Measurements from ENCODE around the gene CAMK2D.

The CAMK2D gene

DNA sequence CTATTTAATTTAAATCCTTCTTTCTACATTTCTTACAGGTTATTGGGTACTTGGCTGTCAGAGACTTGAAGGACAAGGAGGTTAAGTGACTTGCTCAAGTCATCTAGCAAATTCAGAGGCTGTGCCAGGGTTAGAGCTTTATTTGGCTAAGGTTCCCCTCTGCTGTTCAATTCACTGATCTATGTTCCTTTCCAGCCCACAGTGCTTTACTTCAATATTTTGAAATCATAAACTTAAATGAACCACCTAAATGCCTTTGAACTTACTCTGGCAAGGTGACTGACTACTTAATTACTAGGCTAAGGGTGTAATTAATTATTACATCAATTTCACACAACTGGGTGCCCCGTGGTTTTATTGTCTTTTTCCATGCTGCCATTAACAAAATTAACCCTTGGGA, 288.7 kb downstream of the CAMK2D start:
- no peak for DNase-seq (ENCODE audit: low spot score)

DNA sequence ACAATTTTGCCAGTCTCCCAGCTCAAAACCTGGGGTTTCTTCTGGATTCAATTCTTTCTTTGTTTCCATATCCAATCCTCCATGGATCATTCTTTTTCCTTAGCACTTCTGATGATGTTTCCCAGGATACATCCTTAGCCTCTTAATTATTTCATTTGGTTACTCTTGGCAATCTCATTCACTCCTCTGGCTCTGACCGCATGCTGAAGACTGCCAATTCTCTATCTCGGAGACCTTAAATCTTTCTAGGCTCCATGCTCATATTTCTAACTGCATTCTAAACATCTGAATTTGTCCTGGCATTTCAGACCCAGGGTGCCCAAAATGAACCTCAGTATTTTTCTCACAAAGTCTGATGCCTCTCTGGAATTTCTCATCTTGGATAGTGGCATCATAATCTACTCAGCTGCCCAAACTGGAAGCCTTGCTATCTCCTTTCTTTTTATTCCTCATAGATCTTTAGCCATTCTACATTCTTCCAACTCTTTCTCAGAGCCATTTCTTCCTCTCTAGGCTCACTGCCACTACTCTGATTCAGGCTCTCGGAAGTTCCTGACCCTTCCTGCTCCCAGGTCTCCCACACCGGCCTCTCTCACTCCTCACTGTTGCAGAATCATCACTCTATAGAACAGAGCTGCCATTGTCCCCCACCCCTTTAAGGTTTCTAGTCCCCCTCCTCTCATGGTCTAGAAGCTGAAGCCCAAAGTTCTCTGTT, 290.2 kb downstream of the CAMK2D start:
- DNase-seq (ENCODE audit: low spot score), result no peak

DNA sequence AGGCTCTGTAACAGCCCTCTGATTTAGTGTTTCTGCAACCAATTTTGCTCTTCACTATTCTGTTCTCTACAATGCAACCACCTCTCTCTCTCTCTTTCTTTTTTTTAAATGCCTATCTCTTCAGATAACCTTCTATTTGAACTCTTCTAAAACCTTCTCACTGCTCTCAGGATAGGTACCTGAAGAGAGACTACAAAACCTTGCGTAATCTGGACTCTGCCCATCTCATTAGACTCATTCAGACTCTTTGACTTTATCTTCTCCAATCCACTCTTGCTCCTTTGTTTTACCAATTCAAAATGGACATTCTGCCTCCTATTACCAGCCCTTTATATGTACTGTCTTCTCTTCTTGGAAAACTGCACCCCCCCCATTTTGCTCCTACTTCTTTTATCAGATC, 291.6 kb downstream of the CAMK2D start:
- no peak for DNase-seq (ENCODE audit: low spot score)

DNA sequence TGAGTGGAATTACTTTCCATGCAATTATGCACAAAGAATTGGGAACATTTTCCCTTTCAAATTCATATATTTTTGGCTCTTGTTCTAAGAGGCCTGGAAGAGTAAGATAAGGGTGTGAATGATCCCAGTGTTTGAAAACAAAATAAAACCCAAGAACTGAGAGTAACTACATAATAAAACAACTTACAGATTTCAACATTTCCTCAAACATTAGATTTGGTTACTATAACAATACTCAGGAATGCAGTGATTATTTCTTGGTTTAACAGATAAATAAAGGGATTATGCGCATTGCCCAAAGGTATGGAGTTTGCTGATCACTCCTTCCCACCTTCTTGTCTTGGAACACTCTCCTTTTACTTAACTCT, 292.5 kb downstream of the CAMK2D start:
- DNase-seq (ENCODE audit: low spot score), result no peak

DNA sequence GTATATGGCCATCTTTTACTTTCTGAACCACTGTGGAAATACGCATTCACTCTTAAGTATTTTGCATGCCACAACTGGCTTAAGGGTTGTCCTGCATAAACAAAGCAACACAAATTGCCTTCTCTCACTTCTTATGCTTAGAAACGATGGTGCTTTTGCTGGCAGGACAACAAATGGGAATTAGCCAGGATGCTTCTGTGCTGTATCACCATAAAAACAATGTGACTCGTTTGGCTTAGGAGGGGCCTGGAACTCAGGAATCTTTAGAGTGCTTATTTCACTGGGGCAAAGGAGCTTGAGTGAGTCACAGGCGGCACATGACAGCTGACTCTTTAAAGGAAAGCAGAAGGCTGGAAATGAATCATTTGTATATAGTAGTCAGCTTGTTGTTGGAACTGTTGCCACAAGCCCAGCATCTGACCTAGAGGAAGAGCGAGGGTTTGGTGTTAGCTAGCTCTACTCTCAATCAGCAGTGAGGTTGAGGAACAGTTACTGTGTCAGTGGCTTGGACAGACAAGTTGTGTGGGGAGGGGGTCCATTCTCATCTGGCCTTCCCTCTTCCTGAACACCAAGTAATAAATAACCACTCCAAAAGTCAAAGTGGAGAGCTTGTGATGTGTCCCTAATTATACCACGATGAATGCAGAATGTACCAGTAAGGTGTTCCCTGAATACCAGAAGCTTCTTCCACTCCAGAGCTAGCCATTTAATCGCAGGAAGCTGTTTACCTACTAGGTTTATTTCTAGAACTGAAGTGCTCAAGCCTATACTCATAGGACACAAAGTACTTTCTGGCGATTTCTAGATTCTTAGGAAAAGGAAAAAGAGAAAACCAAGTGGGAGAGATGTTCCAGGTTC, 293.1 kb downstream of the CAMK2D start:
- no peak for DNase-seq (ENCODE audit: low spot score)

DNA sequence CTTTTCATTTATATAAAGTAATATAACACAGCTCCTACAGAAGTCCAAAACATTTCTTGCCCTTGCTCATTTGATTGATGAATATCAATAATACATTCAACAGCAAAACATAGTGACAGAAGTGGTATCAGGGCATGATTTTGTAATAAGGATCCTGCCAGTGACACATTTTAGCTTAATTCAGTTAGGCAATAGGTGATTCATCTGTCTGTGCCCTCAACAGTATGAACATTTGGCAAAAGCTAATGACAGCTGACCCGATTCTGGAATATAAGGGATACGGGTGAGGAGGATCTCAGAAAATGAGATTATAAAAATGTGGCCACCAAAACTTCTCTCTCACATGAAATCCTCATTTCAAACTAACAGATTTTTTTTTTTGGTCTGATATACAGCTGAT, 294.0 kb downstream of the CAMK2D start:
- no peak for DNase-seq (ENCODE audit: low spot score)

DNA sequence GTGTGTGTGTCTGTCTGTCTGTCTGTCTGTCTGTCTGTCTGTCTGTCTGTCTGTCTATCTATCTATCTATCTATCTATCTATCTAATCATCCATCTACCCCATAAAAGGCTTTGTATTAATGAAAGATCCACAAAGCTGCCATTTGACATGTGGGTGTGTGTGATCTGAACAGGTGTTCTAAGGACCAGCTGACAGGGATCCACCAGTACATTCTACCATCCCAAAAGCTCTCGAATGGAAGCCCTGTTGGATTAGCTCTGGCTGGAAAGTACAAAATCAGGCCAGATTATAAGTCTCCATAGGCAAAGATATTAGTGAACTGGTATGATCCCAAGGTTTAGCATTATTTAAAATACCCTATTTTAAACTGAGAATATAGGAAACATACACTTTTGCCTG, 299.3 kb downstream of the CAMK2D start:
- DNase-seq (ENCODE audit: low spot score), result no peak

DNA sequence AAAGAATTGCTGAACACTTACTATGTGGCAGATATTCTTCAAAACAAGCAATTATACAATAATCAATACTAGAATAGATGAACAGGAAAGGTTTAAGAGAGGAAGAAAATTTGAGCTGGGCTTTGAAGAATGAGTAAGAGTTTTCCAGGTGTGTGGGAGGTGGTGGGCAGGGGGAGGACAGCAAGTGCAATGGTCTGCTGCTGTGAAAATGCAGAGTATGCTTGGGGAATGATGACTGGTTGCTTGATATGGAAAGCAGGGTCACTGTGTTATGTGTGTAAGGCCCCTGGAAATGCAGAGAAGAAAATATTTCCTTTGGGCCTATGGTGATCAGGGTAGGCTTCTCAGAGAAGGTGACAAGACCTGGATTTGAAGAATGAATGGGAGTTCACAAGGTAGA, 300.3 kb downstream of the CAMK2D start:
- DNase-seq (ENCODE audit: low spot score), result no peak

DNA sequence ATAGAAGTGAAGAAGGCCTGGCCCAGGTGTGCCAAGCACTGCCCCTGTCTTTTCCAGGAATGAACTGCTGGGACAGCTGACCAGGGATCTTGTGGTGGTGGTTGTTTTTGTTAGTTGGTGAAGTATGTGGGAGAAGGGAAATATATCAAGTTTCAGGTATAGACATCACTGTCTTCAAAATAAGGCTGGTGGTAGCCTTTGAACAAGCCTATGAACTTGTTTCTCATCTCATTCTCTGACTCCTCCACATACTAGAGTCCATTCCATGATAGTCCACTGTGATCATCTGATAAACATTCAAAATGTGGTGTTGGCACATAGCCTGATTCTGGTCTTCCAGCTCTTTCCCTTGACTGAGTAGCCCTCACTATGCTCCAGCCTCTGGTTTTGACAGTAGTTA, 303.7 kb downstream of the CAMK2D start:
- no peak for DNase-seq (ENCODE audit: low spot score)

DNA sequence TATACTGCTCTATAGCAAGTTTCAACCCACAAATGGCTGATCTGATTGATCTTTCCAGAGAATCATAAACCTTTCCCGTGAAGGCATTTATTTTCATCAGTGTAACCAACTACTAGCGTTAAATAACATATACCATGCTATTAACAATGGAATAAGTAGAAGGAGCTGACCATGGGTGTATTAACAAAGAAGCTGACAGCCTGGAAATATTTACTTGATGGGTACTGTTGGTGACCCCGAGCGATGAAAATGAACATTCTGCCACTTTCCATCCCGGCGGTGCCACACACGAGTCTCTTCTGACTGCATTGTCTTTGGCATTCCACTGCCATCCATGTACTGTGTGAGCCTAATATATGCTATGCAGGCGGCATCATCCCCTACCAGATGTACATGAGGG, 304.4 kb downstream of the CAMK2D start:
- DNase-seq (ENCODE audit: low spot score), result no peak

DNA sequence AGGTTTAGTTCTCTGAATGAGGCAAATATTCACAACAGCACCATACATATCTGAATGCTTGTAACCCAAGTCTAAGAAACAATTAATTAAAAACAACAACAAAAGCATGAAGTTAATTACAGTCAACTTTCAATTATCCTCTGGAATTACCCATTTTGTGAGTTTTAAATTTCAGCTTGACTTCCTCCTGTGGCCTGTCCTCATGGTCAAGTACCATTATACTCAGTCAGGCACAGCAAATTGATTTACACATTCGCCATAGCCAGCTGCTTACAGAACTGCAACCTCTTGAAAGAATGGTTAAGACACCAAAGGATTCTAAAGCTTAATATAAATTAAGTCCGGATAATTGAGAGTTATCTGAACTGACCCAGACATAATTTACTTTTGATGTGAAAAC, 306.5 kb downstream of the CAMK2D start:
- no peak for DNase-seq (ENCODE audit: low spot score)

DNA sequence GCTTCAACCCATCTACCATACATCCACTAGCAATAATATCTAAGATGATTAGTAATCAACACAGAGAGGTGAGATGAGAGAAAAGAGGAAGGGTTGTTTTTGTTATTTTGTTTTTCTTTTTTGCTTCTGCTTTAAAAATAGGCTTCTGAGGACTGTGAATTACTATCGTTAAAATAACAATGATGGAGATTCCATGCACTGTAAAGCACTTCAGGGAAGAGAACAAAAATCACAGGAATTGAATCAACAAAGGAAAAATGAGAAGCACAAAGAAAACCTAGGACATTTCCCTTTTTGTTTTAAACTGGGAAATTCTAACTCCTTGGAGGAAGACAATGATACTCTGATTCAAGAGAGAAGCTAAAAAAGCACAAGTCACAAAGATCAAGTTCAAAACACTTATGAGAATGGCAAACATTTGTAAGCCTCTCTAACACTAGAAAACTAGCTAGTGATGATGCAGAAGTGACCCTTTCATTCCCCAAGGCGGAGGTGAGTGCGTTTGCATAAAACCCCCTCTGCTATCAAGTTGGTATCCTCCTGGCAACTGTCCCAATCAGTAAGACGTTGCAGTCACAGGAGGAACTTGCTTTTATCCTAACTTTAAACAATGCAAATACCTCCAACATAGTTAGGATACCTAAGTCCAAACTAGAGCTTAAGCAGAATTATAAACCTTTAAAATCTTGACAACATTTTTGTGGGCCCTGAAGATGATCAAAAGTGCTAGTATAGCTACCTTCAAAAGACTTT, 308.5 kb downstream of the CAMK2D start:
- no peak for DNase-seq (ENCODE audit: low spot score)

DNA sequence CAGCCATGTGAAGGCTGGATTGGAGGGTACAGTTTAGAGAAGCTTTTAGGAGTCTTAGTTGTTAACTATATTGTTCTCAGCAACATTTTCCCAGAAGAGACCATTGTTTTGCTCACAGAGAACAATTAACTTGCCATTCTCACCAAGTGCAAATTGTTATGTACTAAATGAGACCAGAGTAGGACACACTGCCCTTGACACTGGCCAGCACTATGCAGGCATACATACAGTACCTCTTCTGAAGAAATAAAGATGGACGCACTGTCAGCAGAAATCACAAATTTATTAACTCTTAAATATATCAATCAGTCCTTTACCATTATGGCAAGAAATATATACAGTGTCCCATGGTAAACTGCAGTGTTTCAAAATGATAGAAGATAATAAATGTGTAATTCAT, 309.4 kb downstream of the CAMK2D start:
- no peak for DNase-seq (ENCODE audit: low spot score)

DNA sequence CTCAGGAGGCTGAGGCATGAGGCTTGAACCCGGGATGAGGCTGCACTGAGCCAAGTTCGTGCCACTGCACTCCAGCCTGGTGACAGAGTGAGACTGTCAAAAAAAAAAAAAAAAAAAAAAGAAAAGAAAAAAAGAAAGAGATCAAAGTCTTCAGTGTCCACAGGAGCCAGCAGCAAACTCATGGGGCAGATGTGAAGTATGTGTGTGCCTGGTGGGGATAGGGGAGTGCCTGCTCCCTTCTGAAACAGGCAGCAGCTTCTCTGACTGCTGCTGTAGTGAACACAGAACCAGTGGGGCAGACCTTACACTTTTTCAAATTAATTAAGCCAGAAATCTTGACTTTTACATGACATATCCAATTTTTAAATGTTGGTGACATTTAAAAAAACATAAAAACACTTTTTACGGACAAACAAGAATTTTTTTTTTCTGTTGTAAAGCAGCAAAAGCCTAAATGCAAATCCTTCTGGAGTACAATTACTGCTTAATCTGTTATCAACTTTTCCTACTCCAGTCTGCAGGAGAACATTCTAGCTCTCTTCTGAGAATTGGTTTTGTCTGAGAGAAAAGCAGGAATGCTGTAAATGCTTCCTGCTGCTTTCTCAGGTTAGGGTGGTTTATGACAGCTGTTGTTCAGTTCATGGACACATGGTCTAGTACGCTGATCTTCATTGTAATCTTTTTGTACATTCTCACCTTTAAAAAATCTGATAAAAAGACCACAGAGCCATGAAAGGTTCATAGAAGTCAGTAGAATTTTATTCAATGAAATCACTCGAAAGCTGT, 311.1 kb downstream of the CAMK2D start:
- DNase-seq (ENCODE audit: low spot score), result no peak

DNA sequence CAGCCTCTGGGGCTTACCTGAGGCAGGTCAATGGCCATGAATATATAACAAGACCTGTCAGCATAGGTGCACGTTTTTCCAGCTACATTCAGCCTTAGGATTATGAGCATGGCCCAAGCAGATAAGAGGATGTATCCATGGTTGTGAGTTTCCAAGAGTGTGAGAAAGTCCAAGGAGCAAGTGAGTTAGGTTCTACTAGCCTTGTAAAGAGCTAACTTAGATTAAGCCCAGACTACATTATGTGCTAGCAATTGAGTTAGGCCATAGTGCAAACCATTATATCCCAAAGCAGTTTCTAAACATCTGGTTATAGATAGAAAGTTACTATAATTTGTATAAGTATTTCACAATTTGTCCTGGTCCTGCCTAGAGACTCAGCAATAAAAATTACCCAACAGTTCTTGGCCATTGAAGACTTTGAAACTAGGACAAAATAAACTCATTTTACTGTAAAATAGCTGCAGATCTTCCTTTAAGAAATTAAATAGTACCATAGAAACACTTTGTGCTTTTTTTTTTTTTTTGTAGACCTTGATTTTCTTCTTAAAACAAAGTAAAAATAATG, 312.0 kb downstream of the CAMK2D start:
- DNase-seq (ENCODE audit: low spot score), result no peak

DNA sequence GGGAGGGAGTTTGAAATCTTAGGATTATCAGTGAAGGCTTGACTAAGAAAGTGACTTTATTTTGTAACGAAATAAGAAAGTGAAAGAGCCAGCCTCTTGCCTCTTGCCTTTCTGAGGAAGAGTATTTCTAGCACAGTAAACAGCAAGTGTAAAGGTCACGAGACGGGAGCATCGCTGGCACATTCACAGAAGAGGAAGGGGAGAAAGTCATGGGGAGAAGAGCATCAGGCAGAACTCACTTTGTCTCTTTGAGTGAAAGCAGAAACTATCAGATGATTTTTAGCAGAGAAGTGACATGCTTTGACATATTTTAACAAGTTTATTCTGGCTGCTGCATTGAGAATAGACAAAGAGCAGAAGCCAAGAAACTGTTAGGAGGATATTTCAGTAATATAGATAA, 313.8 kb downstream of the CAMK2D start:
- no peak for DNase-seq (ENCODE audit: low spot score)

DNA sequence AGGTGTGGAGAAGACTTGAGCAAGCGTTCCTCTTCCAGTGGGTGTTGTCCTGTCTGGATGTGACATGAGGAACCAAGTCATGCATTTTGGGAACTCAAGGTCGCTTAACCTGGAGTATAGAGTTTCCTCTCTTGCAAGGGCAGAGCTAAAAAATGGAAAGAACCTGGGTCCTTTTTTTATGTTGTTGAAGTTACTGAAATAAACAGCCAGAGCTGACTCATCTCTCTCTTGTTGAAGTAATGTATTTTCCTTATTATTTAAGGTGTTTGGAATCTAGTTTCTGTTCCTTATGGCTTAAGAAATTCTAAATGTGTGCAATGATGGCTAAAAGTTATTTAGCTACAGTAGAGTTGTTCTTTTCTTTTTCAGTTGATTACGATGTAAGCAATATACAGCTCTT, 314.5 kb downstream of the CAMK2D start:
- no peak for DNase-seq (ENCODE audit: low spot score)

DNA sequence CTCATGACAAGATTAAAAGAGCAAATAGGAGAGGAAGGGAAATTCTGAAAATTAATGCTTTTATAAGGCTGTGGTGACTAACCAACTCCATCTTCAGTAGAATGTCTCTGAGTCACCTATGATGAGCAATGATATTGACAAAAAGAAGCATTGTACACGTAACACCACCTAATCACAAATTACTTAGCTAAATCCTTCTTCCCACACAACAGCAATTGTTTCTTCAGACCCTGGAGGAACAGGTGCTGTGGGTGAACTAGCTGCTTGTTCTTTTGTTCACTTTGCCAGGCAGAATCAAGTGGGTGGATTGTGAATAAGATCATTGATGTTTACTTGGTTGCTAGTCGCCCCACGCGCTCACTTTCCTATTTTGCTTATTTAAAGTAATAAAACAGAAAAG, 315.5 kb downstream of the CAMK2D start:
- DNase-seq (ENCODE audit: low spot score), result no peak

DNA sequence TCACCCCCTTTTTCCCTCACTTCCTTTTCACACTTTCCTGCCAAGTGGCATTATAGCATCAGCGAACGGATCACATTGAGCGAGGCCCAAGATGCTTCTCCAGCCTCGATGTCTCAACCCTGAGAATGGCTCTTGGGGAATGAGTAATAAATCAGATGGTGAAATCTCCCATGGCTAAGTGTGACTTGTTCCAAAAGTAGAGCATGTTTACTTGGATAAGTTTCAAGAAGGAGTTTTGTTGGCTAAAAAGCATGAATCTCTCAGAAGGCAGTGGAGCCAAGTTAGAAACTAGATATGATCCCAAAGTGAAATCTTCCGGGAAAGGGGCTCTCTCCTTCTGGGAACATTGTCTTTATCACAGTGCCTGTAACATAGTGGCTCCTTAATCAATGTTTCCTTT, 316.3 kb downstream of the CAMK2D start:
- no peak for DNase-seq (ENCODE audit: low spot score)

DNA sequence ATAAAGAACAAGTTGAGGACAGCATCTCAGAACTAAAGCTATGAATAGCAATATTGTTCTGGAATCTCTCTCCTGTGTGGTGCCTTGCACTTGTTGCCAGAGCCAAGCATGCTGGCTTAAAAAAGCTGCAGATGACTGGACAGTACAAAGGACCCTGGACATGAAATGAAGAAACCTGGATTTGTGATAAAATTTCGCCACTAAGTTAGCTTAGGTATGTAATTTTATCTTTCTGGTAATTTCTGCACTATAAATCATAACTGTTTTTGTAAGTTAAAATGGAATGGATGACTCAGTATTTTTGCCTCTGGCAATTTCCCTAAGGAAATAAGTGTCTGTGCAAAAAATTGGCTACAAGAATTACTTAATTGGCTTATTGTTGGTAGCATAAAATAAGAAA, 317.2 kb downstream of the CAMK2D start:
- no peak for DNase-seq (ENCODE audit: low spot score)

DNA sequence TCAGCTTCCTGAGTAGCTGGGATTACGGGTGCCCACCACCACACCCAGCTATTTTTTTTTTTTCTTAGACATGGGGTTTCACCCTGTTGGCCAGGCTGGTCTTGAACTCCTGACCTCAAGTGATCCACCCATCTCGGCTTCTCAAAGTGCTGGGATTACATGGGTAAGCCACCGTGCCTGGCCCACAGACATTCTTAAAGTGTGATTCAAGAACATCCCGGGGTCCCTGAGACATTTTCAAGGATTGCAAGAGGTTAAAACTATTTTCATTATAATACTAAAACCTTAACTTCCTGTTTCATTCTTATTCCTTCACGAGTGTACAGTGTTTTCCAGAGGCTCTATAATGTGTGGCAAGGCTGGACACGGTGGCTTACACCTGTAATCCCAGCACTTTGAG, 318.7 kb downstream of the CAMK2D start:
- DNase-seq (ENCODE audit: low spot score), result no peak

DNA sequence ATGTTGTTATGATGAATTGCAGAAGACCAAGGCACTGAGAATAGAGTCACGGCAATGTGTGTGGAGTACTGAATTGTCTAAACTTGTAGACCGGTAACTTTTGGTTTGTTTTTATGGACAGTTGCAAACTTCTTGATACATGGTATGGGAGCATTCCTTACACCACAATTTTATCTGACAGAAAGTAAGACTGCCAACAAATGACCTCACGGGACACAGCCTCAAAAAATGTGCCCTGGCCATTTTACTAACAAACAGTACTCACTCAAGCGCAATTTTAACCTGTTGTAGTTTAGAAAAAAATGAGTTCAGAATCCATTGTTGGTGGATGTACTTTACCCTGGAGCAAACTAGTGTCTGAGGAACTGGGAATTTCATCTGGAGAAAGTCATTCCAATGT, 321.2 kb downstream of the CAMK2D start:
- DNase-seq (ENCODE audit: low spot score), result no peak

Data from ecto neural progenitor cell (in vitro differentiated cells).